Activated CD8-positive, alpha-beta memory T cell treated with anti-CD3 and anti-CD28 coated beads for 1 hour (primary cell): ENCODE data around the gene BSG.
"Not testable (repeated sequence)": the region's sequence is repeated elsewhere in the genome, so short reads cannot be mapped to it uniquely, and the experiment has no call there.

ENCODE experiments used
- DNase-seq, 2 donors: peaks; one replicate each; pipeline ENCODE4 v3.0.0-alpha.2; 2020; ENCODE audit warnings: low read depth in 1 of 2; ENCODE audit errors: extremely low read depth in 1 of 2

The BSG gene

GRCh38 chr19:585146-585545, 12.8 kb downstream of the BSG start:
- not testable (repeated sequence) for DNase-seq

DNA sequence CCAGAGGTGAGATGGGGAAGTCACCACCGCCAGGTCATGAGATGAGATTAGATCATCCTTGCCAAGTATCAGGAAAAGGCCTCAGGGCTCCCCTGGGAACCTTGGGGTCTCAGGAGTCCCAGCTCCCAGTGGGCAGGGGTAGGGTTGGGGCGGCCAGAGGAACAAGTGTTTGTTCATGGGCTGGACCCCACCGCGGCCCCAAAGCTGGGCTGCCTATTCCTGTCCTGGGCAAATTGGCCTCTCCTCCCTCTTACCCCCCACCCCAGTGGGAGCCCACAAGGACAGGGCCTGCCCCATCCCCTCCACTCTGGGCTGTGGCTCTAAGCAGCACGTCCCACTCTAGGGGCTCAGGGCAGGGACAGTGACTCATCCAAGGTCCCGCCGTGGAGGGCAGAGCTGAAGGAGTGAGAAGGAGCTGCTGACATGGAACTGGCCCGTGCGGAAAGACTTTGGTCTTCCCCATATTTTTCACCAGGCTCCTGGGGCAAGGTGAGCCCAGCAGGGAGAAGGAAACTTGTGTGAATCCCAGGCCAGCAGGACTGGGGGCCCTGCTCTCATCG, 13.2 kb downstream of the BSG start:
- DNase-seq: no peak

DNA sequence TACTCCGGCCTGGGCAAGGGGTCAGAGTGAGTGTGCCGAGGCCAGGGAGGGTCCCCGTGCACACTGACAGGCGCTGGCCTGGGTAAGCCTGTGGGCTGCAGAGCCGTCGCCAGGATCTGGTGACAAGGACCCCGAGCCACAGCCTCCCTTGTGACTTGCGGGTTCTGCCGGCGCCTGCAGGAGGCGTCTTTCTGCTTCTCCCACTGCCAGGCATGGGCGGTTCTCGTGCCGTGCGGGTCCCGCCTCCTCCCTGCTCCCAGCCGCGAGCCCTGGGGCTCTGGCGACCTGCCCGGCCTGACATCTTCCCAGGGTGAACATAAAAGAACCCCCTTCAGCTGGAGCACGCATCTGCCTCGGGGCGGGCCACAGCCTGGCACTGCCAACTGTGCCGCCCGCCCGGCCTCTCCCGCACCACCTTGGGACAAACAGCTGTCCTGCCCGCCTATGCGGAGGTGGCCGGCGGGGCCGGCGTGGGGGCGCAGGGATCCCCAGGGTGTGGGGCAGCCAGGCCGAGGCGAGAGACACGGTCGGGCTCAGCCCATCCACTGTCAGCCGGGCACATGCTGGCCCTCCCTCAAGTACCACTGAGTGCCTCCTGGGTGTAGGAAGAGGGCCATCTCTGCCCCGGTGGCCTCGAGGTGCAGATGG, 15.8 kb downstream of the BSG start:
- DNase-seq: no peak

- no peak for DNase-seq
Measured at GRCh38 chr19:588741-589692, 16.6 kb downstream of the BSG start.

GRCh38 chr19:589693-590395, 17.4 kb downstream of the BSG start, which contains the start of gene HCN2:
Gene HCN2 (plus strand): TSS chr19:589881. CDS start chr19:589946, 65 bp downstream.
- DNase-seq: no peak

DNA sequence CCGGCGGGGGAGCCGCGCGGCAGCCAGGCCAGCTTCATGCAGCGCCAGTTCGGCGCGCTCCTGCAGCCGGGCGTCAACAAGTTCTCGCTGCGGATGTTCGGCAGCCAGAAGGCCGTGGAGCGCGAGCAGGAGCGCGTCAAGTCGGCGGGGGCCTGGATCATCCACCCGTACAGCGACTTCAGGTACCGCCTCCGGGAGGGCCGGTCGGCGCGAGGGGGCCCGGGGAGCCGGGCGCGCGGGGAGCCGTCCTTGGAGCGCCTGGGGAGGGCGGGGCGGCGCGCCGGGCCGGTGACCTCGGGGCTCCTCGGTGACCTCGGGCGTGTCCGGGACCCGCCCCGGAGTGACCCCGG, 18.0 kb downstream of the BSG start:
- no peak for DNase-seq

- no peak for DNase-seq
Measured at GRCh38 chr19:590750-591098, 18.3 kb downstream of the BSG start.

- DNase-seq: no peak
Measured at GRCh38 chr19:591099-591958, 18.9 kb downstream of the BSG start.

GRCh38 chr19:592101-592500, 19.7 kb downstream of the BSG start:
- DNase-seq: no peak

- DNase-seq: no peak
Measured at GRCh38 chr19:593055-593454, 20.7 kb downstream of the BSG start.

- no peak for DNase-seq
Measured at GRCh38 chr19:593505-593904, 21.1 kb downstream of the BSG start.

- DNase-seq: no peak
Measured at GRCh38 chr19:594265-594870, 22.0 kb downstream of the BSG start.

DNA sequence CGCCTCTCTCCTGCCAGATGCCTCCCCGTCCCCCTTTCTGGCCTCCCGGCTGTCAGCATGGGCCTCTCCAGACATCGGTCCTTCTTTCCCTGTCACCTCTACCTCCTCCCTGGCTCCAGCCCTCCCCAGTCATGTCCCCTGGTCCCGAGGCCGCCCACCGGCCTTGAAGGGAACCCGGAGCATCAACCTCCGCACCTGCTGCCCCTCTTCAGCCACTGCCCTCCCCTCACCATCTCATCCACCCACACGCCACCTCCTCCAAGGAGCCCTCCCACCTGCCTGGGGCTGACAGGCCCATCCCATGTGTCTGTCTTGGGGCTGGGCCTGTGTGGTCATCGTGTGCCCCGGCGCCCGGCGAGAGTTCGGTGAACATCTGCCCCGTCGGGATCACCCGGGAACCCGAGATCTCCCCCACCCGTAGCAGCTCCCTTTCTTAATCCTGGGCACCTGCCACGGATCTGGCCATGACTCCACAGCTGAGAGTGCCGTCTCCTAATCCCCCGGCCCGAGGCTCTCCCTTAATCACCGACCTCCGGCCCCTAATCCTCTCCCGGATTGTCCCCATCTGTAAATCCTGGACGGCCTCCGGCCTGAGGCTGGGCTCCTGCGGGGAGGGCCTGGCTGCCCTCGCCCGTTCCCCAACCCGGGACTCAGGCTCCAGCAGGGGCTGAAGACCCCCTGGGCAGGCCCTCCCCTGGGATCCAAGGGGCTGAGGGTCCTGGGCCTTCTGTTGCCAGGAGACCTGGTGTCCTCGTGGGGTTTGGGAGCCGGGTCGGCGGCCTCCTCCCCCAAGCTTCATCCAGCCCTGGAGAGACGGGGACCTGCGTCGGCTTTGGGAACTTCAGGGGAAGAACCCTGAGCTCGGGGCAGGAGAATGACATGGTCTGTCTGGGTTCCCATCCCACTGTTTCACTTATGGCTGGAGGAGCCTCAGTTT, 23.2 kb downstream of the BSG start:
- DNase-seq: no peak

GRCh38 chr19:596263-596655, 23.9 kb downstream of the BSG start:
- DNase-seq: no peak

DNA sequence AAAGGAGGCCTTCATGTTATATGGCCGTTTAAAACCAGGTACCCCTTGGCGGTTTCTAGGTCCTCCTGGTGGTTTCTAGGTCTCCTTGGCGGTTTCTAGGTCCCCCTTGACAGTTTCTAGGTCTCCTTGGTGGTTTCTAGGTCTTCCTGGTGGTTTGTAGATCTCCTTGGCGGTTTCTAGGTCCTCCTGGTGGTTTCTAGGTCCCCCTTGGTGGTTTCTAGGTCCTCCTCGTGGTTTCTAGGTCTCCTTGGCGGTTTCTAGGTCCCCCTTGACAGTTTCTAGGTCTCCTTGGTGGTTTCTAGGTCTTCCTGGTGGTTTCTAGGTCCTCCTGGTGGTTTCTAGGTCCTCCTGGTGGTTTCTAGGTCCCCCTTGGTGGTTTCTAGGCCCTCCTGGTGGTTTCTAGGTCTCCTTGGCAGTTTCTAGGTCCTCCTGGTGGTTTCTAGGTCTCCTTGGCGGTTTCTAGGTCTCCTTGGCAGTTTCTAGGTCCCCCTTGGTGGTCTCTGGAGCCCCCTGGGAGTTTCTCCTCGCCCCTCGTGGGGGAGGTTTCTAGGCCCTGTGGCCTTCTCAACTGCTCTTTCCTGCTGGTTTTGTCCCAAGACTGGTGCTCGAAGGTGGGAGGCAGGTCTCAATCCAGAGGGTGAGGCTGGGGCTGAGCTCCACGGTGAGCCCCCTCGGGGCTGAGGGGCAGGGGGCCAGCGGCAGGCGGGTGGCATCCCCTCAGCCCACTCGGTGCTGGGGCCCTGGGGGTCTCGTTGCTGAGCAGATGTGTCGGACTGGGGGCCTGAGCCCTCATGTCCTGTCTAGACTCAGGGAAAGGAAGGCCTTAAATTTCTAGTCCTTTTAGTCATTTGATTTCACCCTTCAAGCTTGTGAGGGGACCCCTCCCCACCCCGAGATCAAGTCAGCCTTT, 25.3 kb downstream of the BSG start:
- no peak for DNase-seq

- DNase-seq: no peak
Measured at GRCh38 chr19:601310-601709, 28.9 kb downstream of the BSG start.

GRCh38 chr19:601790-602189, 29.4 kb downstream of the BSG start:
- DNase-seq: no peak
